Ovary (tissue), 3 donors: ENCODE measurements around the gene TRRAP.

Source experiments
- CTCF ChIP-seq, 3 donors: fragments of 450-650 bp in 2 of 3; fragments of 200-600 bp in 1 of 3; IDR thresholded peaks; one replicate each; pipeline versions ENCODE4 v1.5.1 to v1.8.0; 2016 to 2022; ENCODE audit warnings: antibody characterized with exemption in 3 of 3, mild to moderate bottlenecking in 1 of 3
- EP300 ChIP-seq: sonication (generic); formaldehyde crosslinking; IDR thresholded peaks from one replicate; pipeline ENCODE4 v1.6.1; 2017; ENCODE audit warnings: antibody characterized with exemption
- donor health status: DM: no; HTN: no; CAD: no.

- TF ChIP-seq CTCF (IDR thresholded peaks at IDR 0.05) (no peak), EP300 (no peak)
Measured at GRCh38 chr7:98981701-98982100, 103.4 kb downstream of the TRRAP start.
